ENCODE measurements around the gene SH3PXD2A.

The SH3PXD2A gene

DNA sequence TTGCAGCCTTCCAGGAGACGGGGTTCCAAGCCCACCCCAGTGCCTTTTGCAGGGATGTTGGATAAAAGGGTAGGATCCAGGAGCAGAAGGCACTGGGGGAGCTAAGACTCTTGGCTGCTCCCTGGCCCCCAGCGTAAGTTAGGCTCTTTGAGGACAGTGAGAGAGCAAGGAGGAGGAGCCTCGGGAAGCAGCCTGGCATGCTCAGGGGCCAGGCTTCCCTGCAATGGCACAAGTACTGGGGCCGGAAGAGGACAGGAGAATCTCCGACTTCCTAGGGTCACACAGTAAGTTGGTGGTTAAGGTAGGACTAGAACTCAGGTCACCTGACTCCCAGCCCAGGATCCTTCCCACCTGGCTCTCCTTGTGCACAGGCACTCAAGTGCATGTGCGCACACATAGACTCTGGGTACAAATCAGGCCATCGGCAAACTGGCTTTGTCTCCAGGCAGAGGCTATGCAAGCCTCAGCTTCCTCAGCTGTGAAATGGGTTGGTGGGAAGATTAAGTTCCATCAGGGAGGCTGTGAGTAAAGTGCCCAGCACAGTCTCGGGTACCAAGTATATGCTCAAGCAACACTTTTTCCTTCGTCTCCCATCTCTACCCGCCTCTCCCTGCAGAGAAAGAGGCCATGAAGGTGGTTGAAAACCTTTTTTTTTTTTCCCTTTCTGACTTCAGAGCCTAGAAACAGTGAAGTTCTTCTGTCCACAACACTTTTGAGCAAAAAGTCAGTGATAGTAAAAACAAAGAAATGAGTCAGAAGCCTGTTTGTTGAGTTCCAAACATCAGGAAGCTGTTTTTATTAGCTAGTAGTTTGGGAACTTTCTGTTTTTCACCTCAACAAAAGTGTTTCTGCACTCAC lies 282.8 kb downstream of the SH3PXD2A start:
- Histone ChIP-seq H3K4me1 (ENCODE audit: control insufficient read depth in 2 of 2, insufficient read depth in 2 of 2, low read length in 2 of 2) (peaks cover 7 to 26% of the 10 kb centered on the region in 2 donors), H3K4me3 (ENCODE audit: low read length in 2 of 2) (no peak overlapping the region), H3K36me3 (ENCODE audit: control insufficient read depth in 2 of 2, insufficient read depth in 2 of 2, low read length in 2 of 2) (peaks cover 2 to 3% of the 10 kb centered on the region in 2 donors), H3K27ac (ENCODE audit: low read depth in 2 of 2, low read length in 2 of 2) (no peak overlapping the region), H3K9me3 (ENCODE audit: control insufficient read depth in 2 of 2, low read length in 2 of 2) (no peaks in the 10 kb centered on the region), H3K27me3 (ENCODE audit: control insufficient read depth in 2 of 2, insufficient read depth in 2 of 2, low read length in 2 of 2) (no peaks in the 10 kb centered on the region), H3K9ac (ENCODE audit: low read depth in 1 of 2, low read length in 2 of 2) (no peak overlapping the region)

- Histone ChIP-seq H3K27me3 (ENCODE audit: control insufficient read depth in 2 of 2, insufficient read depth in 2 of 2, low read length in 2 of 2) (no peaks in the 10 kb centered on the region), H3K36me3 (ENCODE audit: control insufficient read depth in 2 of 2, insufficient read depth in 2 of 2, low read length in 2 of 2) (peaks cover 2 to 3% of the 10 kb centered on the region in 2 donors), H3K9ac (ENCODE audit: low read depth in 1 of 2, low read length in 2 of 2) (no peak overlapping the region), H3K4me1 (ENCODE audit: control insufficient read depth in 2 of 2, insufficient read depth in 2 of 2, low read length in 2 of 2) (peaks cover 3 to 25% of the 10 kb centered on the region in 2 donors), H3K9me3 (ENCODE audit: control insufficient read depth in 2 of 2, low read length in 2 of 2) (no peaks in the 10 kb centered on the region), H3K27ac (ENCODE audit: low read depth in 2 of 2, low read length in 2 of 2) (peak overlapping the region in 1 of 2 donors; percentile 9), H3K4me3 (ENCODE audit: low read length in 2 of 2) (no peak overlapping the region)
These were observed 283.8 kb downstream of the SH3PXD2A start for GRCh38 chr10:103571656-103571975.

DNA sequence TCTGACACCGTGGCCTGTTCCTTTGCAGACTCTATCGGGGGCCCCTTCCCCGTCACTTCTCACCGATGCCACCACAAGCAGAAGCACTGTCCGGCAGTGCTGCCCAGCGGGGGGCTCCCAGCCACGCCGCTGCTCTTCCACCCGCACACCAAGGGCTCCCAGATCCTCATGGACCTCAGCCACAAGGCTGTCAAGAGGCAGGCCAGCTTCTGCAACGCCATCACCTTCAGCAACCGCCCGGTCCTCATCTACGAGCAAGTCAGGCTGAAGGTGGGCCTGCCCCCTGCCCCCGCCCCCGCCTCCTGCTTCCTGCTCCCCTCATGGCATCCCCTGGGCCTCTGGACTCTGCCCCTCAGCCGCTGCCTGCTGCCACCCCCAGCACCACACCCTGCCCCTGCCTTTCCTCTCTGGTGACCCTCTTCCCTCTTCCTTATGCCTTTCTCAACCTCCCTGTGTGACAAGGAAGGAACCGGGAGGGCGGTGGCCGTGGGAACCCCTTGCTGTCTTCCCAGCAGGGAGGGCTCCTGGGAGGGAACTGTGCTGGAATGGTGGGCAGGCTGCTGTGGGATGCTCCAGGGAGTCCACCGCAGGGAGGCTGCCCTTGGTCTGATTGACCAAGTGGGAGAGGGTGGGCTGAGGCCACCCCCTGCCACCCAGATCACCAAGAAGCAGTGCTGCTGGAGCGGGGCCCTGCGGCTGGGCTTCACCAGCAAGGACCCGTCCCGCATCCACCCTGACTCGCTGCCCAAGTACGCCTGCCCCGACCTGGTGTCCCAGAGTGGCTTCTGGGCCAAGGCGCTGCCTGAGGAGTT lies 284.3 kb downstream of the SH3PXD2A start:
- peak overlapping the region in 1 of 2 donors; percentile 9 for H3K27ac ChIP-seq (ENCODE audit: low read depth in 2 of 2, low read length in 2 of 2)
- H3K27me3 ChIP-seq (ENCODE audit: control insufficient read depth in 2 of 2, insufficient read depth in 2 of 2, low read length in 2 of 2), result no peaks in the 10 kb centered on the region
- no peaks in the 10 kb centered on the region for H3K9me3 ChIP-seq (ENCODE audit: control insufficient read depth in 2 of 2, low read length in 2 of 2)
- H3K4me3 ChIP-seq (ENCODE audit: low read length in 2 of 2), result no peak overlapping the region
- peaks cover 0 to 20% of the 10 kb centered on the region in 2 donors for H3K4me1 ChIP-seq (ENCODE audit: control insufficient read depth in 2 of 2, insufficient read depth in 2 of 2, low read length in 2 of 2)
- H3K36me3 ChIP-seq (ENCODE audit: control insufficient read depth in 2 of 2, insufficient read depth in 2 of 2, low read length in 2 of 2), result peaks cover 2 to 3% of the 10 kb centered on the region in 2 donors
- H3K9ac ChIP-seq (ENCODE audit: low read depth in 1 of 2, low read length in 2 of 2), result no peak overlapping the region

DNA sequence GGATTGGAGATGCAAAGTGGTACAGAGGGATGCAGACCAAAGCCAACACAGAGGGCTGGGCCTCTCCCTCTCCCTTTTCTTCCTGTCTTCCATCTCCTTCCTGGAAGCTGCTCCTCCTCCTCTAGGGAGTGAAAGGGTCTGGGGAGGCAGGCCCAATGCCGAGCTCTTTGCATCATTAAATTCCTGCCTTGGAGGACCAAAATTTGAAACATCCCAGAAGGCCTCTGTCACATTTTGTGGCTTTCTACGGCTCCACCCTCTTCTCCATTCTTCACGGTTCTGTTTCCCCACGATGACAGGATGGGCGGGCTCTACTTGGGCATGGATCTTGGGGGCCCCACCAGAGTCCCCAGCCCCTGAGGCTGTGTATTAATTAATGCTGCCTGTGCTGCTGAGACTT lies 285.5 kb downstream of the SH3PXD2A start:
- Histone ChIP-seq H3K9ac (ENCODE audit: low read depth in 1 of 2, low read length in 2 of 2) (no peak overlapping the region), H3K4me1 (ENCODE audit: control insufficient read depth in 2 of 2, insufficient read depth in 2 of 2, low read length in 2 of 2) (peaks cover 0 to 16% of the 10 kb centered on the region in 2 donors), H3K27me3 (ENCODE audit: control insufficient read depth in 2 of 2, insufficient read depth in 2 of 2, low read length in 2 of 2) (no peaks in the 10 kb centered on the region), H3K4me3 (ENCODE audit: low read length in 2 of 2) (no peak overlapping the region), H3K36me3 (ENCODE audit: control insufficient read depth in 2 of 2, insufficient read depth in 2 of 2, low read length in 2 of 2) (peaks cover 2 to 3% of the 10 kb centered on the region in 2 donors), H3K27ac (ENCODE audit: low read depth in 2 of 2, low read length in 2 of 2) (no peak overlapping the region), H3K9me3 (ENCODE audit: control insufficient read depth in 2 of 2, low read length in 2 of 2) (no peaks in the 10 kb centered on the region)

- Histone ChIP-seq H3K4me1 (ENCODE audit: control insufficient read depth in 2 of 2, insufficient read depth in 2 of 2, low read length in 2 of 2) (peaks cover 0 to 15% of the 10 kb centered on the region in 2 donors), H3K9ac (ENCODE audit: low read depth in 1 of 2, low read length in 2 of 2) (no peak overlapping the region), H3K9me3 (ENCODE audit: control insufficient read depth in 2 of 2, low read length in 2 of 2) (no peaks in the 10 kb centered on the region), H3K36me3 (ENCODE audit: control insufficient read depth in 2 of 2, insufficient read depth in 2 of 2, low read length in 2 of 2) (peaks cover 2 to 3% of the 10 kb centered on the region in 2 donors), H3K4me3 (ENCODE audit: low read length in 2 of 2) (no peak overlapping the region), H3K27me3 (ENCODE audit: control insufficient read depth in 2 of 2, insufficient read depth in 2 of 2, low read length in 2 of 2) (no peaks in the 10 kb centered on the region), H3K27ac (ENCODE audit: low read depth in 2 of 2, low read length in 2 of 2) (no peak overlapping the region)
These were observed 286.9 kb downstream of the SH3PXD2A start for GRCh38 chr10:103568505-103568904.

DNA sequence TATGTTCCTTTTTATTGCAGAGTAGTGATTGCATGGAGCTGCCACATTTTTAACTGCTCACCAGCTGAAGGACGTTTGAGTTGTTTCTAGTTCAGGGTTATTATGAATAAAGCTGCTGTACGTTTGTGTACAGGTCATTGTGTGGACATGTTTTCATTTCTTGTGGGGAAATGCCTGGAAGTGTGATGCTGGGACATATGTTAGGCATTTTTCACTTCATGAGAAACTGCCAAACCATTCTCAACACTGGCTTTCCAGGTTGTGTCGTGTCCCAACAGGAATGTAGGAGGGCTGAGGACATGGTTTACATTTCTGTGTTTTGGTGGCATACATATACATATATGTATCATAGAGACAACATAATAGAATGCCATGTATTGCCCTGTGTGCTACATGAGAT lies 288.8 kb downstream of the SH3PXD2A start:
- no peak overlapping the region for H3K27ac ChIP-seq (ENCODE audit: low read depth in 2 of 2, low read length in 2 of 2)
- no peaks in the 10 kb centered on the region for H3K9me3 ChIP-seq (ENCODE audit: control insufficient read depth in 2 of 2, low read length in 2 of 2)
- no peaks in the 10 kb centered on the region for H3K27me3 ChIP-seq (ENCODE audit: control insufficient read depth in 2 of 2, insufficient read depth in 2 of 2, low read length in 2 of 2)
- H3K9ac ChIP-seq (ENCODE audit: low read depth in 1 of 2, low read length in 2 of 2), result no peak overlapping the region
- H3K4me3 ChIP-seq (ENCODE audit: low read length in 2 of 2), result no peak overlapping the region
- H3K4me1 ChIP-seq (ENCODE audit: control insufficient read depth in 2 of 2, insufficient read depth in 2 of 2, low read length in 2 of 2), result no peaks in the 10 kb centered on the region
- H3K36me3 ChIP-seq (ENCODE audit: control insufficient read depth in 2 of 2, insufficient read depth in 2 of 2, low read length in 2 of 2), result no peaks in the 10 kb centered on the region

GRCh38 chr10:103564776-103565520 lies 290.4 kb downstream of the SH3PXD2A start:
- Histone ChIP-seq H3K4me1 (ENCODE audit: control insufficient read depth in 2 of 2, insufficient read depth in 2 of 2, low read length in 2 of 2) (no peaks in the 10 kb centered on the region), H3K4me3 (ENCODE audit: low read length in 2 of 2) (no peak overlapping the region), H3K27ac (ENCODE audit: low read depth in 2 of 2, low read length in 2 of 2) (no peak overlapping the region), H3K9me3 (ENCODE audit: control insufficient read depth in 2 of 2, low read length in 2 of 2) (no peaks in the 10 kb centered on the region), H3K36me3 (ENCODE audit: control insufficient read depth in 2 of 2, insufficient read depth in 2 of 2, low read length in 2 of 2) (no peaks in the 10 kb centered on the region), H3K27me3 (ENCODE audit: control insufficient read depth in 2 of 2, insufficient read depth in 2 of 2, low read length in 2 of 2) (no peaks in the 10 kb centered on the region), H3K9ac (ENCODE audit: low read depth in 1 of 2, low read length in 2 of 2) (no peak overlapping the region)

DNA sequence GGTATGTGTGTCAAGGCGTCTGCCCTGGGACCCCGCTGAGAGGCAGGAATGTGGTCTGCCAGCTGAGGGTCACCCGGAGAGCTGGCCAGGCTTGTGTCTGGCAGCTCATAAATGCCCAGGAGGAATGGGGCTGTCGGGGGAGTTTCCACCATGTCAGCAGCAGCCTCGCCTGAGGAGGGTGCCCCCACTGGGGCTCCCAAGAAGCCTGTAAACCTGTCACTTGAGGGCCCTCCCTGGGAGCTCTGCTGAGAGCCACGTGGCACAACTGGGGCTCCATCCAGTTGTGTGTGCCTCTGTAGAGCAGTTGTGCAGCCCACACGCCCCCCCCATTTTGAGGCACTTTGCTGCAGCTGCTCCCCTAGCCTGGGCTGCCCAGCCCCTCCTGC lies 291.3 kb downstream of the SH3PXD2A start:
- peaks cover 0 to 2% of the 10 kb centered on the region in 2 donors for H3K4me1 ChIP-seq (ENCODE audit: control insufficient read depth in 2 of 2, insufficient read depth in 2 of 2, low read length in 2 of 2)
- no peak overlapping the region for H3K9ac ChIP-seq (ENCODE audit: low read depth in 1 of 2, low read length in 2 of 2)
- no peaks in the 10 kb centered on the region for H3K36me3 ChIP-seq (ENCODE audit: control insufficient read depth in 2 of 2, insufficient read depth in 2 of 2, low read length in 2 of 2)
- no peak overlapping the region for H3K27ac ChIP-seq (ENCODE audit: low read depth in 2 of 2, low read length in 2 of 2)
- no peaks in the 10 kb centered on the region for H3K9me3 ChIP-seq (ENCODE audit: control insufficient read depth in 2 of 2, low read length in 2 of 2)
- H3K4me3 ChIP-seq (ENCODE audit: low read length in 2 of 2), result no peak overlapping the region
- no peaks in the 10 kb centered on the region for H3K27me3 ChIP-seq (ENCODE audit: control insufficient read depth in 2 of 2, insufficient read depth in 2 of 2, low read length in 2 of 2)

DNA sequence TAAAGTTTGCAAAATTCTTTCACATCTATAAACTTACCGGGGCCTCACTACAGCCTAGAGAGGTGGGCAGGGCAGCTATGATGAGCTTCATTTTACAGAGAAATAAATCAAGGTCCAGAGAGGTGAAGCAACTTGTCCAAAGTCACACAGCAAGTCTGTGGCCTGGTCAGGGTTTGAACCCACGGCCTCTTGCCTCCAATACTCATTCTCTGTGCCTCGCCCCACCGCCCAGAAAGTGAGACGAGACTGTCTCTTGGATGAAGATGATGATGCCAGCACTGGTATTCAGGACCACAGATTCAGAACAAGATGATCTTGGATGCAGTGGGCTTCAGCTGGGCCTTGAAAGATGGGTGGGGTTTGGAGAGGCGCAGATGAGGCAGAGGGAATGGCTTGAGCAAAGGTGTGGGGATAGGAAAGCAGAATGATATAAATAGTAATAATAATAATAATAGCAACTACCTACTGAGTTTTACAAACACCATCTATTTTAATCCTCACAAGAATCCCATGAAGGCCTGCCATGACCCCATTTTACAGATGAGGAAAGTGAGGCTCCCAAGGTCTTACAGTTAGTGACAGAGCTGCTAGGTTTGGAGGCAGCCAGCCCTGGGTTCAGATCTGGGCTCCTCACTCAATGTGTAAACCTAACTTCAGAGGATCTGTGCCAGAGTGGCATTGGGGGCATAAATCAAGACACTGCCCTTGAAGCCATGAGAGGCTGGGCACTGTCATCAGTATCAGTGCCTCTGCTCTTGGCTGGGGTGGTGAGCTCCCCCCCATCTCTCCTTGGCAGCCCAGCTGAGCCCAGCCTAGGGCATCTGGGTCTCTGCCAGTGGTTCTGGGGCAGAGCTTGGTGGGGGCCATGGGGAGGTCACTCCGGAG lies 291.9 kb downstream of the SH3PXD2A start:
- H3K36me3 ChIP-seq (ENCODE audit: control insufficient read depth in 2 of 2, insufficient read depth in 2 of 2, low read length in 2 of 2), result no peaks in the 10 kb centered on the region
- H3K4me1 ChIP-seq (ENCODE audit: control insufficient read depth in 2 of 2, insufficient read depth in 2 of 2, low read length in 2 of 2), result peaks cover 0 to 4% of the 10 kb centered on the region in 2 donors
- H3K4me3 ChIP-seq (ENCODE audit: low read length in 2 of 2), result no peak overlapping the region
- H3K9me3 ChIP-seq (ENCODE audit: control insufficient read depth in 2 of 2, low read length in 2 of 2), result no peaks in the 10 kb centered on the region
- H3K27ac ChIP-seq (ENCODE audit: low read depth in 2 of 2, low read length in 2 of 2), result no peak overlapping the region
- no peak overlapping the region for H3K9ac ChIP-seq (ENCODE audit: low read depth in 1 of 2, low read length in 2 of 2)
- H3K27me3 ChIP-seq (ENCODE audit: control insufficient read depth in 2 of 2, insufficient read depth in 2 of 2, low read length in 2 of 2), result no peaks in the 10 kb centered on the region

All from mucosa of rectum (tissue), 2 donors.